HG03095 (cell line): ENCODE measurements around the gene MST1R.
"Not testable (repeated sequence)": the region's sequence is repeated elsewhere in the genome, so short reads cannot be mapped to it uniquely, and the experiment has no call there.

ENCODE experiments used
- ATAC-seq: cut with Tn5 transposase; IDR thresholded peaks from one replicate; pipeline ENCODE4 v1.9.1; 2021; ENCODE audit warnings: moderate library complexity; ENCODE audit not compliant: unreplicated experiment

The MST1R gene

GRCh38 chr3:49903451-49904424, at the start of gene MST1R:
MST1R (minus strand) TSS chr3:49903873; CDS start chr3:49903609, 264 bp downstream.
- ATAC-seq = peak; percentile 72

- no peak for ATAC-seq
Observed at GRCh38 chr3:49952924-49953323, 49.3 kb upstream of the MST1R start.

- ATAC-seq = no peak
Observed at GRCh38 chr3:49942651-49943050, 39.0 kb upstream of the MST1R start.

- no peak for ATAC-seq
Observed at GRCh38 chr3:49940667-49941249, 37.1 kb upstream of the MST1R start.

GRCh38 chr3:49939858-49940666, 36.4 kb upstream of the MST1R start, which contains the start of gene RBM6:
RBM6 (plus strand) TSS chr3:49940150; CDS start chr3:49962642, 22,492 bp downstream.
- ATAC-seq = peak; percentile 86

GRCh38 chr3:49937090-49937489, 33.4 kb upstream of the MST1R start:
- ATAC-seq = no peak

- not testable (repeated sequence) for ATAC-seq
Observed at GRCh38 chr3:49932281-49932680, 28.6 kb upstream of the MST1R start.

- ATAC-seq = no peak
Observed at GRCh38 chr3:49930922-49931321, 27.2 kb upstream of the MST1R start.

GRCh38 chr3:49930168-49930690, 26.6 kb upstream of the MST1R start:
- ATAC-seq = no peak

GRCh38 chr3:49929291-49930167, 25.9 kb upstream of the MST1R start, which contains the start of gene MON1A:
MON1A (minus strand) TSS chr3:49929811; CDS start chr3:49913346, 16,465 bp downstream.
- peak; percentile 82 for ATAC-seq

GRCh38 chr3:49928481-49929017, 24.9 kb upstream of the MST1R start:
- ATAC-seq = no peak

- no peak for ATAC-seq
Observed at GRCh38 chr3:49927798-49928197, 24.1 kb upstream of the MST1R start.

GRCh38 chr3:49926117-49926728, 22.6 kb upstream of the MST1R start:
- no peak for ATAC-seq

- ATAC-seq = no peak
Observed at GRCh38 chr3:49925485-49925884, 21.8 kb upstream of the MST1R start.

- no peak for ATAC-seq
Observed at GRCh38 chr3:49924683-49925082, 21.0 kb upstream of the MST1R start.

- ATAC-seq = not testable (repeated sequence)
Observed at GRCh38 chr3:49917806-49918590, 14.3 kb upstream of the MST1R start.

GRCh38 chr3:49916686-49917085, 13.0 kb upstream of the MST1R start:
- ATAC-seq = no peak

GRCh38 chr3:49914906-49915305, 11.2 kb upstream of the MST1R start:
- ATAC-seq = no peak
